Tibial artery (tissue), 4 donors: ENCODE measurements around the gene TMTC2.

ENCODE experiments used
- DNase-seq, 2 donors: peaks; one replicate each; pipeline ENCODE4 v3.0.0-alpha.2; 2019
- H3K27ac ChIP-seq, 2 donors: fragments of 200-600 bp; sonication (generic) in 1 of 2; 1 replicate in 1 of 2; 2 replicates in 1 of 2; pipeline ENCODE4 v1.5.1; 2018 to 2019; ENCODE audit warnings: mild to moderate bottlenecking in 1 of 2
- H3K27me3 ChIP-seq, 2 donors: fragments of 200-600 bp; sonication (generic) in 1 of 2; one replicate each; pipeline versions ENCODE4 v1.5.1 to v1.6.0; 2016 to 2019
- H3K36me3 ChIP-seq, 3 donors: fragments of 200-600 bp; sonication (generic) in 2 of 3; one replicate each; pipeline ENCODE4 v1.5.1; 2016 to 2019; ENCODE audit warnings: mild to moderate bottlenecking in 2 of 3
- H3K4me1 ChIP-seq, 4 donors: fragments of 200-600 bp; sonication (generic) in 2 of 4; 1 replicate in 3 of 4; 2 replicates in 1 of 4; pipeline ENCODE4 v1.5.1; 2016 to 2019
- H3K4me3 ChIP-seq, 2 donors: fragments of 200-600 bp; sonication (generic) in 1 of 2; 1 replicate in 1 of 2; 2 replicates in 1 of 2; pipeline ENCODE4 v1.5.1; 2018 to 2019; ENCODE audit warnings: mild to moderate bottlenecking in 2 of 2
- H3K9me3 ChIP-seq, 3 donors: fragments of 200-600 bp; sonication (generic) in 1 of 3; one replicate each; pipeline ENCODE4 v1.5.1; 2016 to 2019
- CTCF ChIP-seq, 2 experiments: fragments of 200-600 bp in 1 of 2; fragments of 450-650 bp in 1 of 2; IDR thresholded peaks; one replicate each; pipeline ENCODE4 v1.5.1; 2017 to 2019; ENCODE audit warnings: antibody characterized with exemption in 2 of 2, mild to moderate bottlenecking in 1 of 2, moderate library complexity in 1 of 2
- intact Hi-C: fragments of 100-400 bp; cut with DNase I; formaldehyde crosslinking; loops from one replicate; pipeline ENCODE4 v1.15.0; 2023; ENCODE audit warnings: low total_unique reads

Gene TMTC2

GRCh38 chr12:83153177-83153576 is 466.5 kb downstream of the TMTC2 start:
- intact Hi-C loops: no loop called here
- DNase-seq: no peak
- Histone ChIP-seq H3K36me3 (no peaks in the 10 kb centered on the region), H3K4me3 (no peak overlapping the region), H3K9me3 (no peaks in the 10 kb centered on the region), H3K27ac (no peak overlapping the region), H3K27me3 (no peaks in the 10 kb centered on the region), H3K4me1 (no peaks in the 10 kb centered on the region)
- no peak for TF ChIP-seq CTCF (IDR thresholded peaks at IDR 0.05)

GRCh38 chr12:83156815-83157214 is 470.1 kb downstream of the TMTC2 start:
- no peak for TF ChIP-seq CTCF (IDR thresholded peaks at IDR 0.05)
- H3K36me3 ChIP-seq: no peaks in the 10 kb centered on the region
- H3K27ac ChIP-seq: no peak overlapping the region
- H3K4me3 ChIP-seq: no peak overlapping the region
- no peaks in the 10 kb centered on the region for H3K9me3 ChIP-seq
- no peaks in the 10 kb centered on the region for H3K4me1 ChIP-seq
- no peaks in the 10 kb centered on the region for H3K27me3 ChIP-seq
- no peak for DNase-seq
- intact Hi-C loops: no loop called here

- H3K4me3 ChIP-seq: no peak overlapping the region
- H3K27me3 ChIP-seq: no peaks in the 10 kb centered on the region
- no peaks in the 10 kb centered on the region for H3K36me3 ChIP-seq
- H3K9me3 ChIP-seq: no peaks in the 10 kb centered on the region
- no peak for TF ChIP-seq CTCF (IDR thresholded peaks at IDR 0.05)
- H3K4me1 ChIP-seq: no peaks in the 10 kb centered on the region
- intact Hi-C loops: no loop called here
- no peak overlapping the region for H3K27ac ChIP-seq
- DNase-seq: no peak
These were observed 470.9 kb downstream of the TMTC2 start for GRCh38 chr12:83157604-83158003.

- Histone ChIP-seq H3K4me1 (no peaks in the 10 kb centered on the region), H3K9me3 (no peaks in the 10 kb centered on the region), H3K4me3 (no peak overlapping the region), H3K36me3 (no peaks in the 10 kb centered on the region), H3K27ac (no peak overlapping the region), H3K27me3 (no peaks in the 10 kb centered on the region)
- intact Hi-C loops: no loop called here
- no peak for TF ChIP-seq CTCF (IDR thresholded peaks at IDR 0.05)
- no peak for DNase-seq
These were observed 472.0 kb downstream of the TMTC2 start for GRCh38 chr12:83158613-83159207.

- no peaks in the 10 kb centered on the region for H3K9me3 ChIP-seq
- no peaks in the 10 kb centered on the region for H3K27me3 ChIP-seq
- H3K4me1 ChIP-seq: no peaks in the 10 kb centered on the region
- TF ChIP-seq CTCF (IDR thresholded peaks at IDR 0.05): no peak
- intact Hi-C loops: no loop called here
- H3K36me3 ChIP-seq: no peaks in the 10 kb centered on the region
- DNase-seq: no peak
- H3K4me3 ChIP-seq: no peak overlapping the region
- no peak overlapping the region for H3K27ac ChIP-seq
These were observed 474.8 kb downstream of the TMTC2 start for GRCh38 chr12:83161456-83161855.

- intact Hi-C loops: no loop called here
- TF ChIP-seq CTCF (IDR thresholded peaks at IDR 0.05): no peak
- H3K9me3 ChIP-seq: no peaks in the 10 kb centered on the region
- no peak for DNase-seq
- no peak overlapping the region for H3K27ac ChIP-seq
- H3K36me3 ChIP-seq: no peaks in the 10 kb centered on the region
- no peak overlapping the region for H3K4me3 ChIP-seq
- no peaks in the 10 kb centered on the region for H3K27me3 ChIP-seq
- H3K4me1 ChIP-seq: no peaks in the 10 kb centered on the region
These were observed 482.0 kb downstream of the TMTC2 start for GRCh38 chr12:83168751-83169150.
